Stimulated activated CD8-positive, alpha-beta memory T cell treated with anti-CD3 and anti-CD28 coated beads, Interleukin-7, amount 100 ng/mL, for 24 hours (primary cell): Measurements from ENCODE around the gene ABCC4.
"Not testable (repeated sequence)": the region's sequence is repeated elsewhere in the genome, so short reads cannot be mapped to it uniquely, and the experiment has no call there.

Source experiments
- DNase-seq: peaks from one replicate; pipeline ENCODE4 v3.0.0-alpha.2; 2020; ENCODE audit warnings: low read depth

Gene ABCC4

GRCh38 chr13:95231393-95231792 lies 69.9 kb downstream of the ABCC4 start:
- DNase-seq = no peak

GRCh38 chr13:95229855-95230254 lies 71.4 kb downstream of the ABCC4 start:
- DNase-seq = no peak

GRCh38 chr13:95228130-95228529 lies 73.1 kb downstream of the ABCC4 start:
- DNase-seq = no peak

- DNase-seq = no peak
These were observed 74.1 kb downstream of the ABCC4 start for GRCh38 chr13:95226932-95227695.

GRCh38 chr13:95226476-95226875 lies 74.8 kb downstream of the ABCC4 start:
- no peak for DNase-seq

GRCh38 chr13:95226050-95226449 lies 75.2 kb downstream of the ABCC4 start:
- DNase-seq = no peak

- no peak for DNase-seq
These were observed 77.2 kb downstream of the ABCC4 start for GRCh38 chr13:95224064-95224463.

- DNase-seq = no peak
These were observed 78.6 kb downstream of the ABCC4 start for GRCh38 chr13:95222733-95223018.

GRCh38 chr13:95221971-95222732 lies 79.1 kb downstream of the ABCC4 start:
- no peak for DNase-seq

- DNase-seq = no peak
These were observed 80.6 kb downstream of the ABCC4 start for GRCh38 chr13:95220611-95221010.

GRCh38 chr13:95217920-95218830 lies 83.1 kb downstream of the ABCC4 start:
- no peak for DNase-seq

GRCh38 chr13:95216182-95216581 lies 85.1 kb downstream of the ABCC4 start:
- no peak for DNase-seq

GRCh38 chr13:95212983-95213850 lies 88.0 kb downstream of the ABCC4 start:
- no peak for DNase-seq

- DNase-seq = no peak
These were observed 92.1 kb downstream of the ABCC4 start for GRCh38 chr13:95209109-95209508.

GRCh38 chr13:95207769-95208366 lies 93.4 kb downstream of the ABCC4 start:
- no peak for DNase-seq

- DNase-seq = no peak
These were observed 95.1 kb downstream of the ABCC4 start for GRCh38 chr13:95206116-95206515.

GRCh38 chr13:95204231-95204765 lies 97.0 kb downstream of the ABCC4 start:
- DNase-seq = no peak

- no peak for DNase-seq
These were observed 99.2 kb downstream of the ABCC4 start for GRCh38 chr13:95201814-95202651.

GRCh38 chr13:95200386-95200957 lies 100.8 kb downstream of the ABCC4 start:
- not testable (repeated sequence) for DNase-seq

- no peak for DNase-seq
These were observed 101.4 kb downstream of the ABCC4 start for GRCh38 chr13:95199896-95200295.
